Smooth muscle cell (in vitro differentiated cells): ENCODE data around the gene TLE7. TPM values are rescaled to one million over a fixed set of nuclear protein-coding genes. Genes with fewer than 3 reads are reported as not detected.
A peak's percentile ranks its signal among the peaks of the same experiment; 100 is the strongest.

ENCODE experiments used
- DNase-seq: peaks from one replicate; lab custom pipeline; 2025; ENCODE audit not compliant: unreplicated experiment; lab: John Stamatoyannopoulos, UW
- H2AFZ ChIP-seq: fragments of 200-600 bp; sonication (generic); 2 replicates; pipeline ENCODE4 v1.6.0; 2016; ENCODE audit warnings: antibody characterized with exemption, low read depth, mild to moderate bottlenecking
- H3F3A ChIP-seq: fragments of 200-600 bp; sonication (generic); 2 replicates; pipeline ENCODE4 v1.6.0; 2017; ENCODE audit warnings: antibody characterized with exemption, low read depth
- H3K27ac ChIP-seq: fragments of 200-600 bp; sonication (generic); 2 replicates; pipeline ENCODE4 v1.5.1; 2016; ENCODE audit warnings: low read depth, mild to moderate bottlenecking
- H3K27me3 ChIP-seq: fragments of 200-600 bp; sonication (generic); 2 replicates; pipeline ENCODE4 v1.6.1; 2016; ENCODE audit warnings: low read depth, mild to moderate bottlenecking
- H3K36me3 ChIP-seq: fragments of 200-600 bp; sonication (generic); 2 replicates; pipeline ENCODE4 v1.5.1; 2016; ENCODE audit warnings: low read depth
- H3K4me1 ChIP-seq: fragments of 200-600 bp; sonication (generic); 2 replicates; pipeline ENCODE4 v1.5.1; 2016; ENCODE audit warnings: low read depth
- H3K4me2 ChIP-seq: fragments of 200-600 bp; sonication (generic); 2 replicates; pipeline ENCODE4 v1.6.0; 2016; ENCODE audit warnings: mild to moderate bottlenecking
- H3K4me3 ChIP-seq: fragments of 200-600 bp; sonication (generic); 2 replicates; pipeline ENCODE4 v1.5.1; 2016; ENCODE audit warnings: mild to moderate bottlenecking
- H3K79me2 ChIP-seq: fragments of 200-600 bp; sonication (generic); 2 replicates; pipeline ENCODE4 v1.6.0; 2016; ENCODE audit warnings: low read depth, mild to moderate bottlenecking
- H3K9ac ChIP-seq: fragments of 200-600 bp; sonication (generic); 2 replicates; pipeline ENCODE4 v1.6.0; 2016; ENCODE audit warnings: low read depth
- H3K9me3 ChIP-seq: fragments of 200-600 bp; sonication (generic); replicated peaks from 2 replicates; pipeline ENCODE4 v1.5.1; 2016; ENCODE audit warnings: low read depth
- H4K20me1 ChIP-seq: fragments of 200-600 bp; sonication (generic); 2 replicates; pipeline ENCODE4 v1.6.0; 2016; ENCODE audit warnings: low read depth
- WGBS: methylation state at CpG from one replicate; pipeline ENCODE4 v1.1.7; 2016; ENCODE audit warnings: low lambda C conversion rate; 5-methylcytosine and 5-hydroxymethylcytosine counted together
- polyA plus RNA-seq: library from polyadenylated mRNA; unstranded; fragments of >200 nt; fragmentation: Nextera tagmentation; extraction: Ambion mirVana; gene quantifications from 2 replicates; pipeline ENCODE4 v1.2.1, GENCODE V29; 2016
- total RNA-seq: library from RNA; depleted of rRNA; stranded (reverse); fragments of >200 nt; gene quantifications from 2 replicates; pipeline ENCODE4 v1.2.3, GENCODE V29; 2014
- TF ChIP-seq, protein P1 (sequence below): fragments of 200-600 bp; sonication (generic); IDR thresholded peaks from 2 replicates; pipeline ENCODE4 v1.5.1; 2017; ENCODE audit warnings: borderline replicate concordance, mild to moderate bottlenecking, antibody characterized with exemption; ENCODE audit not compliant: insufficient read depth, poor library complexity, severe bottlenecking

Gene TLE7
- total and polyA plus RNA-seq, 2 experiments from 2014 or later, result not detected

DNA sequence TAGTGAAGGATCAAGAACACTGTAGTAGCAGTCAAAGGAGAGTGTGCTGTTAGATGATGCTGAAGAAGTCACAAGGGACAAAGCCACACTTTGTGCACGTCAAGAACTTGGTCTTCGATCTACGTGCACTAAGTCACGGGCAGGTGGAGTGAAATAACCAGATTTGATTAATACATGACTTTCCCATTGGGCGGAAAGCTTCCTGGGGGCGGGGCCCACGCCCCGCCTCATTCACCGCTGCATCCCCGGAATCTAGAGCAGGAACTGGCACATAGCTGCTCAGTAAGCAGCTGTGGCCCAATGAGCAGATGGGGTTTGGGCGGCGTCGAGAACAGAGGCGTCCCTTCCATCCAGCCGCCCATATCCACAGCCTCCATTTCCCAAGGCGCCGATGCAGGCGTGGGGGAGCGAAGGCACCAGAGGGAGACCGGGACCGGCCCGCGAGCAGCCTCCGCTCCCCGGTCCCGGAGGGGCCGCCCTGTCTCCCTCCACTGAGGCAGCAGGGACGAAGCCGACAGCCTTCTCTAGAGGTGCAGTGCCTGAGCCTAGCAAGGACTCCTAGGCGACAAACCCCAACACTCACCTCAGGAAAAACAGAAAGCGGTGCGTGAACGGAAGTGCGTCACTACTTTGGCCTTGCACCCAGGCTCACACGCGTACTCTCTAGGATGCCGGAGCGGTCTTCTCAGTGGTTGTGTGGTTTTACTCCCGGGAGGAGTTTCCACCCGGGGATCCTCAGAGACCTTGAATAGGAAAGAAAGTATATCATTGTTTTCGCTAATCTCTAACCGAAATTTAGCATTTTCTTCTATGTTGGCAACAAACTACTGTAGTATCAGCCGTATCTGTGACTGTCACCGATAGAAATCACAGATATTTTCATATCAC, 42.4 kb upstream of the TLE7 start:
- H3K27me3 ChIP-seq, result no peaks in the 10 kb centered on the region
- H3K9me3 ChIP-seq, result no peaks in the 10 kb centered on the region
- TF ChIP-seq, protein P1, sequence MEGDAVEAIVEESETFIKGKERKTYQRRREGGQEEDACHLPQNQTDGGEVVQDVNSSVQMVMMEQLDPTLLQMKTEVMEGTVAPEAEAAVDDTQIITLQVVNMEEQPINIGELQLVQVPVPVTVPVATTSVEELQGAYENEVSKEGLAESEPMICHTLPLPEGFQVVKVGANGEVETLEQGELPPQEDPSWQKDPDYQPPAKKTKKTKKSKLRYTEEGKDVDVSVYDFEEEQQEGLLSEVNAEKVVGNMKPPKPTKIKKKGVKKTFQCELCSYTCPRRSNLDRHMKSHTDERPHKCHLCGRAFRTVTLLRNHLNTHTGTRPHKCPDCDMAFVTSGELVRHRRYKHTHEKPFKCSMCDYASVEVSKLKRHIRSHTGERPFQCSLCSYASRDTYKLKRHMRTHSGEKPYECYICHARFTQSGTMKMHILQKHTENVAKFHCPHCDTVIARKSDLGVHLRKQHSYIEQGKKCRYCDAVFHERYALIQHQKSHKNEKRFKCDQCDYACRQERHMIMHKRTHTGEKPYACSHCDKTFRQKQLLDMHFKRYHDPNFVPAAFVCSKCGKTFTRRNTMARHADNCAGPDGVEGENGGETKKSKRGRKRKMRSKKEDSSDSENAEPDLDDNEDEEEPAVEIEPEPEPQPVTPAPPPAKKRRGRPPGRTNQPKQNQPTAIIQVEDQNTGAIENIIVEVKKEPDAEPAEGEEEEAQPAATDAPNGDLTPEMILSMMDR, result no peak
- no peaks in the 10 kb centered on the region for H3K79me2 ChIP-seq
- H2AFZ ChIP-seq, result peak overlapping the region; percentile 100
- H3F3A ChIP-seq, result peaks cover 4% of the 10 kb centered on the region
- H3K36me3 ChIP-seq, result no peaks in the 10 kb centered on the region
- peak; percentile 22 for DNase-seq
- H3K4me2 ChIP-seq, result peak overlapping the region; percentile 83
- WGBS, result 2% methylated on average over 44 of the region's 44 CpGs
- H3K27ac ChIP-seq, result peak overlapping the region; percentile 92
- no peaks in the 10 kb centered on the region for H4K20me1 ChIP-seq
- H3K4me3 ChIP-seq, result peak overlapping the region; percentile 91
- peaks cover 4% of the 10 kb centered on the region for H3K4me1 ChIP-seq
- H3K9ac ChIP-seq, result peak overlapping the region; percentile 91

DNA sequence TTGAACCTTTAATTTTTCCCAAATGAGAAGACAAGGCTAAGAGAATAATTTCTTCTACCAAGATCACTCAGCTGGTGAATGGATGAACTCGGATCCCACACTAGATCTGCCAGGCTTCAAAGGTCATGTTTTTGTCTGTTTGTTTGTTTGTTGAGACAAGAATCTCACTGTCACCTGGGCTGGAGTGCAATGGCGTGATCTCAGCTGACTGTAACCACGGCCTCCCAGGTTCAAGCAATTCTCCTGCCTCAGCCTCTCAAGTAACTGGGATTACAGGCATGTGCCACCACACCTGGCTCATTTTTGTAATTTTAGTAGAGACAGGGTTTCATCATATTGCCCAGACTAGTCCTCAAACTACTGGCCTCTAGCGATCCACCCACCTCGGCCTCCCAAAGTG, 40.7 kb upstream of the TLE7 start:
- Histone ChIP-seq H3K9me3 (no peaks in the 10 kb centered on the region), H3K27ac (no peak overlapping the region), H3K4me3 (no peak overlapping the region), H3K36me3 (no peaks in the 10 kb centered on the region), H3K27me3 (no peaks in the 10 kb centered on the region), H3K79me2 (no peaks in the 10 kb centered on the region), H3F3A (peaks cover 4% of the 10 kb centered on the region), H3K4me2 (no peak overlapping the region), H3K9ac (no peak overlapping the region), H3K4me1 (peaks cover 4% of the 10 kb centered on the region), H2AFZ (no peak overlapping the region), H4K20me1 (no peaks in the 10 kb centered on the region)
- TF ChIP-seq, protein P1, result no peak
- no peak for DNase-seq
- WGBS, result 90% methylated on average over 5 of the region's 5 CpGs

DNA sequence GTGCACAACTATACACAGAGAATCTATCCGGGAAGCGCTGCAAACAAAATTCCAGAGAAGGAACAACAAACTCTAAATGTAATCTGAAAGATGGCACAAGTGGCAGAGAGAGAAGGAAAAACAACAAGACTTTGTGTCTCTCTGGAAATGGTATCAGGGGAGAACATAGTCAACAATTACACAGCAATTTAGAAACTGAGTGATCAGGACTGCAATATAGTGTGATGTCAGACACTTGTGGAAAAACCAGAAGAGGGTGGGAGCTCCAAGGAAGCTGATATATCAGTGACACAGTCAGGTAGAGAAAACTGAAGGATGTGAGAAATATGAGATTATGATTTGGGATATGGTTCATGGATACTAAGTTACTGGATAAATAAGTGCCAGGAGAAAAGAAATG, 39.1 kb upstream of the TLE7 start:
- Histone ChIP-seq H3K27me3 (no peaks in the 10 kb centered on the region), H3K4me3 (no peak overlapping the region), H4K20me1 (no peaks in the 10 kb centered on the region), H3K27ac (no peak overlapping the region), H3K79me2 (no peaks in the 10 kb centered on the region), H3K9me3 (no peaks in the 10 kb centered on the region), H3F3A (peaks cover 4% of the 10 kb centered on the region), H2AFZ (no peak overlapping the region), H3K4me1 (peaks cover 4% of the 10 kb centered on the region), H3K4me2 (no peak overlapping the region), H3K36me3 (no peaks in the 10 kb centered on the region), H3K9ac (no peak overlapping the region)
- WGBS, result 95% methylated on average over 2 of the region's 2 CpGs
- TF ChIP-seq, protein P1, result no peak
- no peak for DNase-seq
